Activated CD4-positive, alpha-beta T cell treated with anti-CD3 and anti-CD28 coated beads for 1 hour (primary cell): ENCODE results near the gene VAV3.
"Not testable (repeated sequence)": the region's sequence is repeated elsewhere in the genome, so short reads cannot be mapped to it uniquely, and the experiment has no call there.

Experiments used
- DNase-seq: peaks from one replicate; pipeline ENCODE4 v3.0.0-alpha.2; 2020

Gene VAV3, protein sequence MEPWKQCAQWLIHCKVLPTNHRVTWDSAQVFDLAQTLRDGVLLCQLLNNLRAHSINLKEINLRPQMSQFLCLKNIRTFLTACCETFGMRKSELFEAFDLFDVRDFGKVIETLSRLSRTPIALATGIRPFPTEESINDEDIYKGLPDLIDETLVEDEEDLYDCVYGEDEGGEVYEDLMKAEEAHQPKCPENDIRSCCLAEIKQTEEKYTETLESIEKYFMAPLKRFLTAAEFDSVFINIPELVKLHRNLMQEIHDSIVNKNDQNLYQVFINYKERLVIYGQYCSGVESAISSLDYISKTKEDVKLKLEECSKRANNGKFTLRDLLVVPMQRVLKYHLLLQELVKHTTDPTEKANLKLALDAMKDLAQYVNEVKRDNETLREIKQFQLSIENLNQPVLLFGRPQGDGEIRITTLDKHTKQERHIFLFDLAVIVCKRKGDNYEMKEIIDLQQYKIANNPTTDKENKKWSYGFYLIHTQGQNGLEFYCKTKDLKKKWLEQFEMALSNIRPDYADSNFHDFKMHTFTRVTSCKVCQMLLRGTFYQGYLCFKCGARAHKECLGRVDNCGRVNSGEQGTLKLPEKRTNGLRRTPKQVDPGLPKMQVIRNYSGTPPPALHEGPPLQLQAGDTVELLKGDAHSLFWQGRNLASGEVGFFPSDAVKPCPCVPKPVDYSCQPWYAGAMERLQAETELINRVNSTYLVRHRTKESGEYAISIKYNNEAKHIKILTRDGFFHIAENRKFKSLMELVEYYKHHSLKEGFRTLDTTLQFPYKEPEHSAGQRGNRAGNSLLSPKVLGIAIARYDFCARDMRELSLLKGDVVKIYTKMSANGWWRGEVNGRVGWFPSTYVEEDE

DNA sequence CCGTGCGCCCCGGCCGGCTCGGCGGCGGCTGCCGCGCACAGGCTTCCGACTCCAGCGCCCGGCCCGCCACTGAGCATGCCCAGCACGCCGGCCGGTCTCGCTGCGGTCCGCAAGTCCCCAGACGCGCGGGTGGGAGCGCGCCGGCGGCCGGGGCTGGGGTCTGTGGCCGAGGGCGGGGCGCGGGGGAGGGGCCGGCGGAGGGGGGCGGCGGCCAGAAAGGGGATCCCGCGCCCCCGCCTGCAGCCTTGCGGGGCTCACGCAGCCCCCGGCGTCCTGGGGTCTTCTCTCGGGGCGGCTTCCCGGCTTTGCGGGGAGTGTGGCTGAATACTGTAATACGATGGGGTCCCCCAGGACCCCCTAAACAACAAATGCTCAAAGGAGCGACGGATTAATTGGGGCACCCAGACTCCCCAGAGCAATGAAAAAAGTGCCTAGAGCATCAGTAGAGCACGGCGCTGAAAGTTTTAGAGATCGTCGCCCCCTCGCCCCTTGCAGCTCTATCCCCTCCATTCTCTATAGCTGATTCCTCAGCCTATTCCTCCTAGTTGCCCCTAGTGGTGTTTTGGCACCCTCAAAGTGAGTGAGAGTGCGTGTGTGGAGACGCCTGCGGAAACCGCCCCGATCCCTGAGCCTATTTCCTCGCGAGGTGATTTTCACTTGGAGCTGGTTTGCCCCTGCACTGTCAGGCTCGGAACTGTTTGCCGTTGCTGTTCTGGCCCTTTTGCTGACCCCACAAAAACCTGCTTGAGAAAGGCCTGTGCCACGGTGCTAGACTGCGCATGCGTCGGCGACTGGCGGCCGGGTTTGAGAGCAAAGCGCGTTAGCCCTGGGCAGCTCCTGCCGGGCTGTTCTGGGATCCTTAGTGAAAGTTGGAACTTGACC, at the start of gene VAV3:
Gene VAV3 (minus strand): TSS at position 71 of the 882 bp plus-strand sequence. CDS start 311 bp downstream, outside the sequence.
- peak; percentile 37 for DNase-seq

DNA sequence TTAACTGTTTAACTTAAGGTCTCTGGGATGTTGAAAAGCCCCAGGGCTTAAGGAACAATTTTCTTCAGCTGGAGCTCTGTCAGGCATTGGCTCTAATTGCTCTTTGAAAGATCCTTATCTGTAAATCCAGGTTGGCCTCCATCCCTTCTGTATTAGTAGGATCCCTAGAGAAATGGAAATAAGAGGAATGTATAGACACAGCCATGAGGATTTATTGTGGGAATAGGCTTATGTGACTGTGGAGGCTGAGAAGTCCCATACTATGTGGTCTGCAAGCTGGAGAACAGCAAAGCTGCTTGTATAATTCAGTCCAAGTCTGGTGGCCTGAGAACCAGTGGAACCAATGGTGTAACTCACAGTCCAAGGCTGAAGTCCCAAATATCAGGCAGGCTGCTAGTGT, 47.6 kb upstream of the VAV3 start:
- no peak for DNase-seq

DNA sequence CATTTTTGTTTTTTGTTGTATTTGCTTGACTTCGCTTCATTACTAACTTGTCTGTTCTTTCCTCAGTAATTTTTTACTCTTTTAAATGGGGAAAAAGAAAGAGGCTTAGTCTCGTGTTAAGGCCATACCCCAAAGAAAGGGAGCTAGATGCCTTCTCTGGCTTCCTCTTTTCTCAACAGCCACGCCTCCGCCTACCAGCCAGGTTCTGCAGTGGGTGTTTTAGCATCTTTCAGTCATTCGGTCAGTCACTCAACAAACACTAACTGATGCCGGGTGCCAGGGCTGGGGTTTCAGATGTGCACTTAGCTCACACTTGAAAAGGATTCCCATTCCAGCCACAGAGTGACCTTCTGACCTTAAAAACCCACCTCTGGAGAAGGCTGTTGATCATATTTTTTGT, 46.3 kb upstream of the VAV3 start:
- DNase-seq: no peak

DNA sequence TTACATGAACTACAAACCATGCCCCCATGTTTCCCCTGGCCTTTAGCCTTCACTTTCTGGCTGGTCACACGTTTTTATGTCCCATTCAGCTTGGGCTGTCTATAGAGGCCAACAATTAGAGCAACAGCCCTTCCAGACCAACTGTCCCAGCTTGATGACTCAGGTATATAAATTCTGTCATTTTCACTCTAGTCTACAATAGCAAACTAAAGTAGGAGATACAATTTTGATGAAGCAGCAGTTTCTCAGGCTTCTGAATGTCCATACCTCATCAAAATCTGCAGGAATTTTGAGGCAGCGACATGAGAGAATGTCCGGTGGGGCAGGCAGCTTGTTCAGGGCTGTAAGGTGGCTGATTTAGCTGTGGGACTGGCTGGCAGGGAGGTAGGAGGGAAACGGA, 45.6 kb upstream of the VAV3 start:
- DNase-seq: no peak

DNA sequence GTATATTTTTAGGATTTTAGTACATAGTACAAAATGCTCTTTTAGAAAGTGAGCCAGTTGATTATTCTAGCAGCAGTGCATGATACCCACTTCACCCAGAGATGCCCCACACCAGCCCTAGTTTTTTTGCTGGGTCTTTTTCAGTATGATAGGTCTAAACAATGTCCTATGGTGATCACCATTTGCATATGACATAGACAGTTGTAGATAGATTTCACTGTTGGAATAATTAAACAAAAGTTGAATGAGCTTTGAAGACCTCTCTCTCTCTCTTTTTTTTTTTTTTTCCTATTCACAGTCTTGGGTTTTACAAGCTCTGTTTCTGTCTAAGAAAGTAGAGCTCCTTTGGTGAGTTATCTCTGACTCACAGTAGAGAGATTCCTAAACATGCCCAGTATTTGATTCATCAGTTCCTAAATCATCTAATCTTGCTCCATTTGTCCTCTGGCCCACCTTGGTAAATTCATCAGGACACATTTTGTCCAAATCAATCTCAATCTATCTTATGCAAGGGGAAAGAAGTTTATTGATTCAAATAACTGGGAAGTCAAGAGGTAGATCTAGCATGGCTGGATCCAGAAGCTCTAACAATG, 44.7 kb upstream of the VAV3 start:
- no peak for DNase-seq

DNA sequence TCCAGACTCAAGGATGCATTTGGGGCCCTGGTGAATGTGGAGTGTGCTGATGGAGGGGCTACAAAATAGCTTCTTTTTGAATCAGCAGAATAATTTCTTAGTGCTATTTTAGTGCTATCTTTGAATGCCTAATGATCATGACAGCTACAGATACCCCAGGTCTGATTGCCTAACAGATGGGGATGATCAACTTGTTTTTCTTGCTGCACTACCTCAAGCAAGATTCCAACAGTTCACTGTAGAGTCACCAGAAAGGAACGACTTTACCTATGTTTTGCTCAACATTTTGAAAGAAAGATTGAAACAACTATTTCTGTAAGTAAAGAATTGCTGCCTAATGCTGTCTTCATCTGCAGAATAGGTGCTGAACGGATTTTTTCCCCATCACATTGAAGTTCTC, 42.6 kb upstream of the VAV3 start:
- no peak for DNase-seq

DNA sequence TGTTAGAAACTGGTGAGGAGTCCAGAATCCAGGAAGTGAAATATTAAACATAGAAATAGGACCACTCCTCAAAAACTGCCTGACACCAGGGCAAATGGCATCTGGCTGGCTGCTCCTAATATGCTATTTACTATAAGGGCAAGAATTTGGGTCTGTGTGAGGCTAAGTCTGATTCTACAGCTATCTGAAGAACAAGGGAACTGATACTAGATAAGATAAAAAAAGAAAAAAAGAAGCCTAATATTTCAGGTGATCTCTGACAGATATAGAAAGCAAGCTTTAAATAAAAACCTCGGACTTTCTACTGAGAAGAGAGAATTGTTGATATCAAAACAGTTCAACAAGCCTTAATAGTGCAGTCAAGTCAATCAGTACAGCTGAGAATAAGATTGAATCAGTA, 42.1 kb upstream of the VAV3 start:
- DNase-seq: no peak

DNA sequence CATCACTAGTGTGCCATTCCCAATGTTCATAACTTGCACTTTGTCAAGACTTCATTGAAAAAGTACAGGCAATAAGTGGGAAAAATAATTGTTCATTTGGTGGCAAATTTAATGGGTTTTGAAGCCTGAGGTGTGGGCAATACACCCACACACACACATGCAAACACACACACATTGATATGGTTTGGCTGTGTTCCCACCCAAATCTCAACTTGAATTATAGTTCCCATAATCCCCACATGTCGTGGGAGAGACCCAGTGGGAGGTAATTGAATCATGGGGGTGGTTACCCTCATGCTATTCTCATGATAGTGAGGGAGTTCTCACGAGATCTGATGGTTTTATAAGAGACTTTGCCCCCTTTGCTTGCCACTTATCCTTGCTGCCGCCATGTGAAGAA, 39.9 kb upstream of the VAV3 start:
- not testable (repeated sequence) for DNase-seq

DNA sequence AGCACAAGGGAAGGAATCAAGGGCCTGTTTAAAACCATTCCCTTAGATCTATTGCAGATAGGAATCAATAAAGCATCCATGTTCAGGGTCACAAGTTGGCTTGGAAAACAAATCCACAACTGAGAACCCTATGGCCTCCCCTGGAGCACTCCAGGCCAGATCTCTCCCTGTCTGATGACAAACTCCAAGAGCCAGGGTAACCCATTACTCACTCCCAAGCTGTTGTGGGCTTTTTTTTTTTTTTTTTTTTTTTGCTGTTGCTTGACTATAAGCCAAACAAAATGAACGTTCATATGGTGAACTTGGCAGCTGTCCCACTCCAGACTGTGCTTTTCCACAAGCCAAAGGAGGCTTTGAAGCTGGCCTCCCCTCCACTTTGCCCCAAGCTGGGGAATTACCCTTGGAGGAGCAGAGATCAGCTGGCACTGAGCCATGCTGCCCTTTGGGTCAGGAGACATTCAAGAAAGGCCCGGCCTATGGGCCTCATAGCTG, 35.7 kb upstream of the VAV3 start:
- no peak for DNase-seq

DNA sequence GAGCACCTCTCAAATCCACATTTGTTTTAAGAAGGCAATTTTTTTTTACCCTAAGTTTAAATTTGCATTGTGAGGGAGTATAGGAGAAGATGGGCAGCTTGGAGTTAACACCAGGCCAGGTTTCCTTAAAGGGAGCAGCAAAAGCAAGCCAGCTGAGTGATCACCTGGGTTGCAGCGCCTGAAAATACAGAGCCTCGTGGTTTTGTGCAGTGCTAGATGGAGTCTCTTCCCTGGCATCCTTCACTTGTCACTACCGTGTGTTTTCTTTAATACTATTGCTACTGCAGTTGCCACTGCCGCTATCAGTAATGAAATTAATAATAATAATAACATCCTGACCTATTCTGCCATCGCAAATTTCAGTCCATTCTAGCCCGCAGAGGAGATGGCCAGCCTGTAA, 35.2 kb upstream of the VAV3 start:
- no peak for DNase-seq

DNA sequence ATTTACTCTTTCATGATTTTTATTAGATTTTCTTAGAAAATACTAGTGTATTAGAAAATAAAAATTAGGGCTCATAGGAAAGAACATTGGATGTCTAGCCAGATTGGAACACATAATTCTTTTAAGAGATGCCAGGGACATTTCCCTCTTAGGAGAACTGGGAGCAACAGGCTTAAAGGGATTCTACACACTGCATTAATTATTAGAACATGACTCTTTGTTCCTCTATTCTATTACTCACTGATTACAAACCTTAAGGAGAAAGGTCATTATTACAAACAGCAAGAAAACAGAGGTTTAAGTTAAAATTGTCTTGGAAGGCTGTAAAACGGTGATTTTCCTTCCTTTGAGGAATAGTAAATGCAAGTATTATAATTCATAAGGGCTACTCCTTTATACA, 32.9 kb upstream of the VAV3 start:
- DNase-seq: no peak

DNA sequence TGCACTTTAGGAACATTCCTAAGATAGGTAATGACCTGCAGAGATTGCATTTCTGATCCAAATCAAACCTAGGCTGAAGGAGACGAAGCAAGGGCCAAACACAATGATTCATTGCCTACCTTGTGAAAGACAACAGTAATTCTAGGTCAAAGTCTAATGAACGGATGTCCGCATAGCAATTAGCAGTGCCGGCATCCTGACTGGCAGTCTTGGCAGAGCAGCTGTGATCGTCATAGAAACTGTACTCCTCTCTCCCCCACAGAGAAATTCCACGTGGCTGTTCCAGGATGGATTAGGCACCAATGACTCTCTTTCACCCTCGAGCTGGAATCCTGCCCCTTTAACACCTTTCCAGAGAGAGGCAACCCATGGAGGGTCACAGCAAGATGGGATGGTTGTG, 28.9 kb upstream of the VAV3 start:
- DNase-seq: no peak

DNA sequence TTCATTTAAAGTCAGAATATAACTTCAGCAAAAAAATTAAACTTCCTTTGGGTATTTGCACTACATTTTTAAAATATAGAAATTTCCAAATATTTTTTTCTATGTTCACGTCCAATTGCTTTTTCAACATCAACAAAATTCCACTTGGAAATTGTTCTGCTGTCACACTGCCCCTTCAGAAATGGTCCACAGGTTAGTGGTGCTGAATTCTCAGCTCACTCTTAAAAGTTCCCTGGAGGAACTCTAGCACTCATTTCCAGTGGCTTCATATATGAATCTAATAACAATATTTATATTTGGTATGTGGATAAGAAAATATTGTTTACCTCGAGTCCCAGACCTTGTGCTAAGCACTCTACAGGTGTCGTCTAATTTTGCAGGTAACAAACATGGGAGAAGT, 27.4 kb upstream of the VAV3 start:
- no peak for DNase-seq

DNA sequence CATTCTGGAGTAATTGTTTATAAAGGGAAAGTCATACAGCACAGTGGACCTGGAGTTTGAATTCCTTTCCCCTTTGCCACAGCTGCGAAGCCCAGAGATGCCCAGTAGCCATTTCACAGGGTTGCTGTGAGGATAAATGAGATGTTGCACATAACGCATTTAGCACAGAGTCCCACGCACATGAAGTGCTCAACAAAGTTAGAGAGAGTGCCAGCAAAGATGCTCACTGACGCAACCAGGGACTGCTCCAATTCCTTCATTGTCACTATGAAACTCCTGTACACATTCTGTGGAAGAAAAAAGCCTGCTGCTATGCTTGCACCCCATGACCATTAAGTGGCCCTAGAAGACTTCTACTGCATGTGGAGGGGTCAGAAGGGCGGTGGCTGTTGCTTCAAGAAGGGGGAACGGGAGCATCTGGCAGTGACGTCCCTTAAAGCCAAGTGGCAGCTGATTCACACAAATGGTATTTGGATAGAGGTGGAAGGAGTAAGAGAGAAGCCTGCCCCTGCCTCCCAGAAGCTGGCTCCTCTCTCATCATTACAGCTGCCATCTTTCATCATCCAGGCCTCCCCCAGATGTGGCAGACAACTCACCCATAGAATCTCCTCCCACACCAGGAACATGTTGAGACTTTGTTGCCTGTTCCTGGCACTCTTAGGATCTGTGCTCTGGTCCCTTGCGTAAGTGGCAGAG, 26.5 kb upstream of the VAV3 start:
- DNase-seq: no peak

DNA sequence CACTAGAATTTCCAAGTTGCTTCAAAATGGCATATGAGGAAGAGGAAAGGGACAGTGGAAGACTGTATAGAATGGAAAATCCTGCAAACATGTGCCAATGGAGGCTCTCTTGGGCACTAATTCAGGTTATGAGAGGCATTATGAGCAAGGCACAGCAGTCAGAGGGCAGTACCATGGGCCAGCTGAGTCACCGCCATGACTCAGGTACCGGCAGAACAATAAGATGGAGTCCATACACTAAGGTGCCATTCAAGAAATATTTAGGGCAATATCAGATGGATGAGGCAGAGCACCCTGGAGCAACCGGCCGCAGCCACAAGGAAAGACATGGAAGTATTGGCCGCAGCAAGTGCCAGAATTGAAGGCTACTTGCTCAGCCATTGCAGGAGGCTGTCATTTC, 25.6 kb upstream of the VAV3 start:
- no peak for DNase-seq

DNA sequence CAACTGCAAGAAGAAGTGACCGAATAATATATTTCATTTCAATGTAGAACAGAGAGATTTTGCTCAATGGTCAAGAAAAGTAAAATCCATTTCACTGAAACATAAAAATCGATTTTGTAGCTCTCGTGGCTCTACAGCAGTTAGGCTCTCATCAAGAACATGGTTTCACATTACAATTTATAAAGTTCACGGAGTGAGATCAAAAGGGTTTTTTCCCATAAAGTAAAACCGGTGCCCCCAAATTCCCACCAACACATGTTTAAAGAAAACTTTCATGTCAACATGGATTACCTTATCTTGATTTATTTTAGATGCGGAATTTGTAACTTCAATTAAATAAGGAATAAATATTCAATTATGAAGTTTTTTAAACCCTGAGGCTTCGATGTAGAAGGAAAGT, 16.3 kb upstream of the VAV3 start:
- no peak for DNase-seq

DNA sequence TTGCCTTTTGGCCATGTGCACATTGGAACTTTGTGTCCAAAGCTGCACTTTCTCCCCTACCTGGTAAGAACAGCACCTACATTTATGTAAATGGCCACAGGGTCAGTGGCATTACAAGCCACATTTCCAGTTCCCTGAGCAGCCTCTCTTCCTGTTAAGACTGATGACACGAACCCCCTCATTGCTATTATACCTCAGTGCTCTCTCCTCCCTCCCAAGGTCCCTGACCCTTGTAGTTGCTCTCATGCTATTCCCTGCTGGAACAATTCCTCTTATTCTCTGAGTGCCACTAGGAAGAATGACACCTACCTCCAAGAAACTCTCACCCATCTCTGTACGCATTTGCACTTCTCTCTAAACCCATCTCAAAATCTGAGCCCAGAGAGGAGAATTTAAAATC, 14.9 kb upstream of the VAV3 start:
- no peak for DNase-seq

DNA sequence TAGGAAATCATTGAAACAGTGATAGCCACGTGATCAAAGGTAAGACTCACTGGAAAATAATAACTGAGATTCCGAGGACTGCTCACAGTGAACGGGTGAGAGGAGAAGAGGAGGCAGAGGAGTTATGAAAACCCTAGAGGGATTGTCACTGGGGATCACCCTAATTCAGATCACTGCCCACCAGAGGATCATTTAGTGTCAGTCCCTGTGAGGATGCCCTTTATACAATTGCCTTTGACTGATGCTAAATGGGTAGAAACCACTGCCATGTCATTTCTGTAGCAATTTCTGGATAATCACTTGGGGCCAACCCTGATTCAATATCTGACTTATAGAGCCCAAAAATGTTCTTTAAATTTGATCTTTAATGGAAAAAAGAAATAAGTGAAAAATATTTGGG, 14.1 kb upstream of the VAV3 start:
- DNase-seq: no peak

DNA sequence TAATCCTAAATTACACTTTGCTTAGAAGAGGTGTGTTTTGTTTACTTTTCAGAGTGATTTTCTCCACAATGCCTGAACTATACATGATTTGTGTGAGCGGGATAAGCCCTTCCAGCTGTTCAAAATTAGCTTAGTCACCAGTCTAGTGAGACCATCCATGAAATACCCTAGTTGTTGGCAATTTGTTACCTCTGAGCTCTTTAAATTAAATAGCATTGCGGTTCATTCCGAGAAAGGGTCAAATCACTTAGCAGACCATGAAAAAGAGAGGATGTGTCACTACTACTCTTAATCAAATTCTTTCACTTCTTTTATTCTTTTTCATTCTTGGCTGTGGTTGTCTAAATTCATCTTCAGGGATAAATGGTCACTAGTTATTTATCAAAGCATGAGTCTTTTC, 11.9 kb upstream of the VAV3 start:
- no peak for DNase-seq

DNA sequence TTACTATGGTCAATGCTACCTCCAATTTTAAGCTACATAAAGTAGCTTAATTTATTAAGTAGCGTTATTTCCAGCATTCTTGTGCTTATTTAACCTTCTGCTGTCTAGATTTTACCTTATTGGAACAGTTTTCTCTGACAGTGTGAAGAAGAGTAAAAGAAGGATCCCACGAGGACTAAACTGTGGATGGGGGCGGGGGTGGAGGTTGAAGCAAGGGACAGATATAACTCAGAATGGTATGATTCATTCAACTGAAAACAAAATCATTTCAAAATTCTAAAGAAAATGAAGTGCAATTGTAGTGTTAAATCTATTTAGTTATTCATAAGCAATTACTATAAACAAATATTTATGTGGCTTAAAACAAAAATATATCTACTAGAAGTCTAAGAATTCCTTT, 11.5 kb upstream of the VAV3 start:
- no peak for DNase-seq

DNA sequence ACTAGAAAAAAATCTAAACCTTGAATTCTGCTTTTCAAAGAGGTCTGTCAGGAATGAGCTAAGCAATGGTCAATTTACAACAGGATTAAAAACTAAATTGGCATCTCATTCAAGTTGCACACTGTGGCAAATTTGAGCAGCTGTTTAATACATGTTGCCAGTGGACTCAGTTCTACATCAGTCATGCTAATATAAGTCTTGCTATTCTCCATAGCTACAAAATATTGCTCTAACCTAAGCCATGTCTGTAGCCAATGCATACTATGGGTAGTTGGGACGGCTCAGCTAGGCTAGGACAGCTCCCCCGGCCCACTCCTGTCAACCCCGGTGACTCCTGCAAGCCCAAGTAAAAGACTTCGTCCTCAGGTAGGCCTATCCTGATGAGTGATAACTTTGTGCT, 10.9 kb upstream of the VAV3 start:
- DNase-seq: no peak

DNA sequence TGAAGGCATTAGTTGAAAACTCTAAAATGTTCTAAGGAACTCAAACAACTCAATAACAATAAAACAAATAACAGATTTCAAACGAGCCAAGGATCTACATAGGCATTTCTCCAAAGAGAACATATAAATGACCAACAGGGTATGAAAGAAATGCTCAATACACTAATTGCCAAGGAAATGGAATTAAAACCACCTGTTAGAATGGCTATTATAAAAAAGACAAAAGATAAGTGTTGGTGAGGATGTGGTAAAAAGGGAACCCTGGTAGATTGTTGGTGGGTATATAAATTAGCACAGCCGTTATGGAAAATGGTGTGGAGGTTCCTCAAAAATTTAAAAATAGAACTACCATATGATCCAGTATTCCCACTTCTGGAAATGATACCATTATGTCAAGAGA, 9.1 kb upstream of the VAV3 start:
- DNase-seq: no peak
